DND-41 (cell line): ENCODE measurements around the gene ZNF420.

Experiments
- ATAC-seq: fragments of 200-7000 bp; cut with Tn5 transposase; 3 replicates; pipeline ENCODE4 v1.9.1; 2021; ENCODE audit warnings: low read depth; ENCODE audit not compliant: insufficient read depth
- DNase-seq: peaks from one replicate; pipeline ENCODE4 v3.0.0-alpha.2; 2020
- H2AFZ ChIP-seq: 2 replicates; pipeline ENCODE4 v1.6.0; 2012; ENCODE audit warnings: low read depth, low read length
- H3K27ac ChIP-seq: 2 replicates; pipeline ENCODE4 v1.5.1; 2012; ENCODE audit warnings: low read length, inconsistent platforms
- H3K27me3 ChIP-seq: fragments of 200-600 bp; sonication (generic); 2 replicates; pipeline ENCODE4 v1.6.0; 2012; ENCODE audit warnings: low read length, mild to moderate bottlenecking, inconsistent platforms; ENCODE audit not compliant: insufficient read depth, poor library complexity
- H3K36me3 ChIP-seq: 2 replicates; pipeline ENCODE4 v1.5.1; 2012; ENCODE audit warnings: low read length, inconsistent platforms; ENCODE audit not compliant: insufficient read depth
- H3K4me1 ChIP-seq: 2 replicates; pipeline ENCODE4 v1.5.1; 2012; ENCODE audit warnings: mild to moderate bottlenecking, low read length; ENCODE audit not compliant: insufficient read depth
- H3K4me2 ChIP-seq: 2 replicates; pipeline ENCODE4 v1.6.0; 2012; ENCODE audit warnings: mild to moderate bottlenecking, moderate library complexity, low read length, inconsistent platforms; ENCODE audit not compliant: insufficient read depth
- H3K4me3 ChIP-seq, 2 experiments: fragments of 200-600 bp in 1 of 2; shearing (Covaris generic) in 1 of 2; 2 replicates each; pipeline ENCODE4 v1.5.1; 2012 to 2016; ENCODE audit warnings: inconsistent platforms in 2 of 2, low read length in 2 of 2, mild to moderate bottlenecking in 2 of 2, low read depth in 1 of 2, moderate library complexity in 1 of 2
- H3K79me2 ChIP-seq: 2 replicates; pipeline ENCODE4 v1.6.0; 2012; ENCODE audit warnings: low read length, inconsistent platforms; ENCODE audit not compliant: insufficient read depth
- H3K9ac ChIP-seq: 2 replicates; pipeline ENCODE4 v1.6.0; 2012; ENCODE audit warnings: low read depth, mild to moderate bottlenecking, inconsistent platforms, low read length, moderate library complexity
- H3K9me3 ChIP-seq: 2 replicates; pipeline ENCODE4 v1.5.1; 2012; ENCODE audit warnings: low read length, moderate library complexity, mild to moderate bottlenecking, inconsistent platforms; ENCODE audit not compliant: insufficient read depth, severe bottlenecking
- H4K20me1 ChIP-seq: 2 replicates; pipeline ENCODE4 v1.6.0; 2012; ENCODE audit warnings: low read length; ENCODE audit not compliant: insufficient read depth
- CTCF ChIP-seq: IDR thresholded peaks from 2 replicates; pipeline ENCODE4 v1.5.1; 2012; ENCODE audit warnings: borderline replicate concordance, low read length, moderate library complexity, mild to moderate bottlenecking; ENCODE audit not compliant: poor library complexity, severe bottlenecking; ENCODE audit errors: extremely low read depth
- EZH2 ChIP-seq: IDR thresholded peaks from 3 replicates; pipeline ENCODE4 v1.6.1; 2012; ENCODE audit warnings: borderline replicate concordance, low read depth, mild to moderate bottlenecking, moderate library complexity, low read length, inconsistent platforms; ENCODE audit not compliant: severe bottlenecking

The ZNF420 gene

GRCh38 chr19:37077934-37078716 is at the start of gene ZNF420:
Gene ZNF420, plus strand, starts transcription at chr19:37078433. Its CDS starts 10,686 bp downstream, at chr19:37089119.
- H3K9ac ChIP-seq, result peak within 1 kb of the TSS; percentile 66
- H2AFZ ChIP-seq, result peak within 1 kb of the TSS; percentile 86
- peak within 1 kb of the TSS; percentile 82 for H3K4me2 ChIP-seq
- ATAC-seq (peak; percentile 92), DNase-seq (peak; percentile 93)
- H3K4me3 ChIP-seq, result peak within 1 kb of the TSS; percentile 44 to 89
- H3K36me3 ChIP-seq, result peaks cover 18% of the 10 kb centered on the region
- peaks cover 62% of the 10 kb centered on the region for H3K79me2 ChIP-seq
- TF ChIP-seq EZH2, result no peak
- TF ChIP-seq CTCF, result no peak
- H3K27me3 ChIP-seq, result no peaks in the 10 kb centered on the region
- peaks cover 25% of the 10 kb centered on the region for H3K4me1 ChIP-seq
- no peaks in the 10 kb centered on the region for H4K20me1 ChIP-seq
- peaks cover 15% of the 10 kb centered on the region for H3K9me3 ChIP-seq
- H3K27ac ChIP-seq, result peak within 1 kb of the TSS; percentile 77

GRCh38 chr19:37045140-37045539 is 33.1 kb upstream of the ZNF420 start:
- Histone ChIP-seq H3K4me2 (no peak overlapping the region), H3K4me1 (no peaks in the 10 kb centered on the region), H2AFZ (no peak overlapping the region), H3K27me3 (no peaks in the 10 kb centered on the region), H3K9ac (no peak overlapping the region), H3K36me3 (no peaks in the 10 kb centered on the region), H3K79me2 (no peaks in the 10 kb centered on the region), H3K9me3 (peaks cover 2% of the 10 kb centered on the region), H3K27ac (no peak overlapping the region), H3K4me3 (no peak overlapping the region), H4K20me1 (no peaks in the 10 kb centered on the region)
- DNase-seq, result no peak
- TF ChIP-seq CTCF (no peak), EZH2 (no peak)
- no peak for ATAC-seq

GRCh38 chr19:37055330-37055729 is 22.9 kb upstream of the ZNF420 start:
- Histone ChIP-seq H3K4me1 (no peaks in the 10 kb centered on the region), H3K9me3 (peaks cover 29% of the 10 kb centered on the region), H4K20me1 (no peaks in the 10 kb centered on the region), H3K36me3 (no peaks in the 10 kb centered on the region), H2AFZ (no peak overlapping the region), H3K4me2 (no peak overlapping the region), H3K79me2 (no peaks in the 10 kb centered on the region), H3K27me3 (no peaks in the 10 kb centered on the region), H3K27ac (no peak overlapping the region), H3K4me3 (no peak overlapping the region), H3K9ac (no peak overlapping the region)
- TF ChIP-seq EZH2 (no peak), CTCF (no peak)
- no peak for DNase-seq
- ATAC-seq, result no peak
